C4-2B (cell line): ENCODE results near the gene CSNK2A1.

Source experiments
- CTCF ChIP-seq: fragments of 450-650 bp; conservative IDR thresholded peaks from 2 replicates; pipeline ENCODE4 v1.5.1; 2017; ENCODE audit warnings: mild to moderate bottlenecking
- ZFX ChIP-seq: fragments of 450-650 bp; IDR thresholded peaks from 2 replicates; pipeline ENCODE4 v1.6.1; 2017

- TF ChIP-seq CTCF: no peak
- TF ChIP-seq ZFX: no peak
Observed at GRCh38 chr20:440148-440547, 103.4 kb downstream of the CSNK2A1 start.
